GM18502 (cell line): Measurements from ENCODE around the gene CARD14.

ENCODE experiments used
- ATAC-seq: cut with Tn5 transposase; IDR thresholded peaks from one replicate; pipeline ENCODE4 v1.9.1; 2021; ENCODE audit warnings: mild to moderate bottlenecking; ENCODE audit not compliant: unreplicated experiment, poor library complexity

The CARD14 gene

DNA sequence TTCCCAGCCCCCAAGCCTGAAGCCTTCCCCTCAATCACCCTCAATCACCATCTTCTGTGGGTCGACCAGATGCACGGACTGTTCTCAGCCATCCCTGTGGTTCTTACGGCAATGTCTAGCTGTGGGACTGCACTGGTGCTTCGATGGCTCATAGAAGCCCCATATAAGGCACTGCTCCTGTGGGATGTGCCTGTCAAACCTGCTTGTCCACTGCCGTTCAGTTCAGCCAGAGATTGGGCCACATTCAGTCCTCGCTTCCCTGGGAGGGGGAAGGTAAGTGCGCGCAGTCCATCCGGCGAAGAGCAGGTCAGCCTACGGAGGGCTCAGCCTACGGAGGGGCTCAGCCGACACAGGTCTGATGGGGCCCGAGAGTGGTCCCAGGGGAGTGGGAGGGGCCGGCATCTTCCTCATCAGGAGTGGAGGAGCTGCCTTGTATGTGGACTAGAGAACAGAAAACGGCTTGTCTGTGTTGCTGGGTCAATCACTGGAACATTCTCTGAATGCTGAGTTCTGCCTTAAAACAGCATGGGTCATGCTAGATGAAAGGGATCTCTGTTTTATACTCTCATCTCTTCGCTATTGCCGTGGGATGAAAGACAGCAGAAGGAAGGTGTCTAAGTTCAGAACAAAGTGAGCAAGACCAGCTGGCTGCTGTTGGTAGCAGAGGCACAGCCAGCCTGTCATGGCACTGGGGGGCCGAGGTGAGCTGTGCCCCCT is at the start of gene CARD14:
TSS of gene CARD14 (plus strand) at position 247 of the 717 bp plus-strand sequence. CDS start 11,409 bp downstream, outside the sequence.
- no peak for ATAC-seq

DNA sequence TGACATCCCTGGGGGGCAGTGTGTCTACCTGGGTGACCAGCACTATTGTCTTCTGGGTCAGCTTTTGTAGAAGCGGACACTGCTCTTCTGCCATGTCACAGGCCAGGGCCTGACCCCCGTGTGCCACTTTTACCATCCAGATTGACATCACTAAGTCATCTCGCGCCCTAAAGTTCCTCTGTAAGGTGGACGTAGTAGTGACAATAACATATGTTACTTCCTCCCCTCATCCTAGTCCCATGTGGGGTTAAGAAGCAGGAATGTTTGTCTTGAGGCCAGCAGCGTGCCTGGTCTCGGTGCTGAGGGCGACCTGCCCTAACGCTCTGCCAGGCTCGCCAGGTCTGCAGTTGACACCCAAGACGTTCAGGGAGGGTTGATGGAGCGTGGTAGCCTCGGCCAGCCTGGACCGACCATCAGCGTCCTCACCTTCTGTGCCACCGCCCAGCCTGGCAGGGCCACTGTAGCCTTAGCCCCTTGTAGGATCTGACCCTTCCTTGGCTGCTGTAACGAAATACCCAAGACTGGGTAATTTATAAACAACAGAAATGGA is 47.7 kb upstream of the CARD14 start:
- ATAC-seq = no peak

DNA sequence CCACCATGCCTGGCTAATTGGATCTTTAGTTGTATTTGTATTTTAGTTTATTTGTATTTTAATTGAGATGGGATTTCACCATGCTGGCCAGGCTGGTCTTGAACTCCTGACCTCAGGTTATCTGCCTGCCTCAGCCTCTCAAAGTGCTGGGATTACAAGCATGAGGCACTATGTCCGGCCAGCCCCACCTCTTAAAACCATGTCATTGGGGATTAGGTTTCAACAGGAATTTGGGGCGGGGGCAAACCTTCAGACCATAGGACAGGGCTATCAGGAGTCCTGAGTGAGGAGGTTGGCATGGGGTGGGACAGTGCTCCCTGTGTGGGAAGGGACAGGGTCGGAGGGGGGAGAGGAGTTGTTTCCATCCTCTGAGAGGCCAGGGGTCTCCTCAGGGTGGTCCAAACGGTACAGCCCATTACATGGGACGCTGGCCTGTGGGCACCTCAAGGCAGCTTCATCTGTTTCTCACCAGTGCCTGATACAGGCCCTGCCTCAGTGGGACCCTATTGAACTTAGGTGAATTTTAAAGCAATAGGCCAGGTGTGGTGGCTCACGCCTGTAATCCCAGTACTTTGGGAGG is 46.8 kb upstream of the CARD14 start:
- ATAC-seq = no peak

DNA sequence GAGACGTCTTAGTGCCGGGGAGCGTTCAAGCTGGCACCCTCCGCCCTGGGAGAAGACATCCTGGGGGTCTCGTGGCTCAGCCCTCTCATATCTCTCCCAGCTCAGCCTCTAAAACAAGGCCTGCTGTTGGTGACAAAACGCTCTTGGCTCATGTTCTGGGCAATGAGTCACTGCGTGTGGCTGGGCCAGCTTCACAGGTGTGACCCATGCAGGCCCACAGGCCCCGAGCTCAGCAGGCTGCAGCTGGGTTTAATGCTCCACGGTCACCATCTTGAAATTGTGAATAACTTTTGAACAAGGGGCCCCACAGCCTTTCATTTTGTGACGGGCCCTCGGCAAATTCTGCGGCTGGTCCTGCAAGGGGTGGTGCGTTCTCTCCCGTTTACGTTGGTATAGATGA is 46.0 kb upstream of the CARD14 start:
- no peak for ATAC-seq

DNA sequence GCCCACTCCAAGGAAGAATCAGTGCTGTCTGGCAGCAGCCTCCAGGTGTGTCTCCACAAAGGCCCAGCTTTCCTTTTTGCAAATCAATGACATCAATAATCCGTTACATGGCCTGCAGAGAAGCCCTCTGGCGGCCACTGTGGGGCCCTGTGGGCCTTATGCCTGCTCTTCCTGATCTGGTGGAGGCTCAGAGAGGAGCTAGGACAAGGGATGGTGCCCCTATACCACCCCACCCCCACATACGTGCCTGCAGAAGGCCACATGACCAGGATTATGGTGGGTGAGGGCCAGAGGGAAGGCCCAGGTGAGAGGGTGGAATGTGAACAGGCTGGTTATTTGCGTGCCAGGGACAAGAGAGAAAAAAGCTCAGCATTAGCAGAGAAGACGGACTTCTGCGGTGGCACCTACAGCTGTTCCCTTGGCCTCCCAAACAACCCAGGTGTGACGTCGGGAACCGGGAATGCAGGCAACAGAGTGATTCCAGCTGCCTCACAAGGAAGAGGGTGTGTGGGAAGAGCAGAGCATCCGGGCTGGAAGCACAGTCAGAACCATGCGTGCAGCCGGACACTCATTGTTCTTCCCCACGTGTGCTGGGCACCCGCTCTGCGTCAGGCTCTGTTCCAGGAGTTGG is 45.4 kb upstream of the CARD14 start:
- ATAC-seq = no peak

DNA sequence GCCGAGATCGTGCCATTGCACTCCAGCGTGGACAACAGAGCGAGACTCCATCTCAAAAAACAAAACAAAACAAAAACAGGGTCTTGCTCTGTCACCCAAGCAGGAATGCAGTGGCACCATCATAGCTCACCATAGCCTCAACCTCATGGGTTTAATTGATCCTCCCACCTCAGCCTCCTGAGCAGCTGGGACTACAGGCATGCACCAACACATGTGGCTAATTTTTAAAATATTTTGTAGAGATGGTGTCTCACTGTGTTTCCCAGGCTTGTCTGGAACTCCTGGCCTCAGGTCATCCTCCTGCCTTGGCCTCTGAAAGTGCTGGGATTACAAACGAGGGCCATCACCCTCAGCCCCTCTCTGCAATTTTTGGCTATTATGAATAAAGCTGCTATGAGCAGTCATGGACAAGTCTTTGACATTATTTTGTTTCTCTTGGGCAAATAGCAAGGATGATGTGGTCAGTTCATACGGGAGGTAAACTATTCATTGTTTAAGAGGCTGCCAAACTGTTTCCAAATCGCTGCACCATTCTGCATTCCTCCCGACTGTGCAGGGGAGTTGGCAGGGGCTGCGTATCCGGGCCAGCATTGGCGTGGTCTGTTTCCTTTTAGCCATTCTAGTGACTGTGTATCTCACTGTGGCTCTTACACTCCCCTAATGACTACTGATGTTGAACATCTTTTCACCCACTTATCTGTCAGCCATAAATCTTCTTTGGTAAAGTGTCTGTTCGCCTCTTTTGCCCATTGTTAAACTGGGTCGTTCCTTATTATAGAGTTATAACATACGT is 44.0 kb upstream of the CARD14 start:
- no peak for ATAC-seq

DNA sequence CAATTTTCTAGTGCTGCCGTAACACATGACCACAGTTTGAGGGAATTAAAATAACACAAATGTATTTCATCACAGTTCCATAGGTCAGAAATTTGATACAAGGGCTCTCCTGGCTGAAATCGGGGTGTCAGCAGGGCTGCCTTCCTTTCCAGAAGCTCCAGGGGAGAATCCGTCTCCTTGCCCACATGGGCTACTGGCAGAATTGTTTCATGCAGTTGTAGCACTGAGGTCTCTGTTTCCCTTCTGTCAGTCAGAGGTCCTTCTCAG is 43.4 kb upstream of the CARD14 start:
- no peak for ATAC-seq

DNA sequence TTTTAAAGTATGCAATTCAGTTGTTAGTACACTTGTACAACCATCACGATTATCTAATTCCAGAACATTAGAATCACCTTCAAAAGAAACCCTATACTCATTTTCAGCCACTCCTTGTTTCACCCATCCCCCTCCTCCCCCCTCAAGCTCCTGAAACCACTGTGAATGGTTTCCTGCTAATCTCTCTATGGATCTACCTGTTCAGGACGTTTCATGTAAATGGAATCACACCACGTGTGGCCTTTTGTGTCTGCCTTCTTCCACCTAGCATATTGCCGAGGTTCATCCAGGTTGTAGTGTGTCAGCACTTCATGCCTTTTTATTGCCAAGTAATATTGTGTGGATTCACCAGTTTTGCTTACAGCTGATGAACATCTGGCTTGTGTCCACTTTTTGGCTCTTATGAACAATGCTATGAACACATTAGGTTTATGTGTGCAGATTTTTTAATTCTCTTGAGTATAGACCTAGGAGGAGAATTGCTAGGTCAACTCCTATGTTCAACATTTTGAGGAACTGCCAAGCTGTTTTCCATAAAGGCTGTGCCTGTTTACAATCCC is 40.7 kb upstream of the CARD14 start:
- no peak for ATAC-seq

DNA sequence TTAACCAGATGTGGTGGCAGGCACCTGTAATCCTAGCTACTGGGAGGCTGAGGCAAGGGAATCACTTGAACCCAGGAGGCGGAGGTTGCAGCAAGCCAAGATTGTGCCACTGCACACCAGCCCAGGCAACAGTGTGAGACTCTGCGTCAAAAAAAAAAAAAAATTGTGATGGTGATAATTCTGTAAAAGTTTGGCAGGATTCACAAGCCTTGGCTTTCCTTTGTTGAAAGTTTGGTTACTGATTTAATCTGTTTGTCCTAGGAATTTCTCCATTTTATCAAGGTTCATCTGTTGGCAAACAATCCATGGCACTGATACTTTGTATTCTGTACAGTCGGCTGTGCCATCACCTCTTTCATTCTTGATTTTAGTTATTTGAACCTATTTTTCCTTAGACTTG is 38.8 kb upstream of the CARD14 start:
- no peak for ATAC-seq

DNA sequence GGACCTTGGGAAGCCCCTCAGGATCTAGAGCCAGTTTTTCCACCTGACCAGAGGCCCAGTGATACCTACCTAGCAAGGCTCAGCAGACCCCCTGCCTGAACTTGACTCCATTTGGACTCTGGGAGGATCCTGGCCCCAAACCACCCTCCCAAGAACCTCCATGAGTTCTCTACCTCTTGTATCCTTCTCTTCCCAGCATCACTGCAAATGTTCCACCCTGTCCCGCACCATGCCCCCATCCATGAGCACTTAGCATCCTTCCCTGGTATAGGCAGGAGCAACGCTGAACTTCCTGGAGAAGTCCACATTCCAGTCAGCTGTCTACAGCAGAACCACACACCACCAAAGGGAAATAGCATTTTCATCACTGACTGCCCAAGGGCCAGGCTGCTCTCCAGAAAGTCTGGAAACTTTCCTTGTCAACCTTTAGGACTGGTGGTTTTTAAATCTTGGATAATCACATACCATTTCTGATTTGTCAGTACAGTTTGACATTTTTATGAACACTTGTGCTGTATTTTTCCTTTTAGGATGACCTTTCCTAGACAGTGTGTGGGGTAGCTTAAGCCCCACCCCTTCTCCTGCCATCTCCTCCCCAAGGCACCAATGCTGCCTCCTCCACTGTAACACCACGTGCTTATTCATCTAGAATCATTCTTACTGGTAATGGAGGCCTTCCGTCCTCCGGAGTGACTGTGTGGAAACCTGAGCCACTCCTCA is 36.8 kb upstream of the CARD14 start:
- ATAC-seq = no peak

DNA sequence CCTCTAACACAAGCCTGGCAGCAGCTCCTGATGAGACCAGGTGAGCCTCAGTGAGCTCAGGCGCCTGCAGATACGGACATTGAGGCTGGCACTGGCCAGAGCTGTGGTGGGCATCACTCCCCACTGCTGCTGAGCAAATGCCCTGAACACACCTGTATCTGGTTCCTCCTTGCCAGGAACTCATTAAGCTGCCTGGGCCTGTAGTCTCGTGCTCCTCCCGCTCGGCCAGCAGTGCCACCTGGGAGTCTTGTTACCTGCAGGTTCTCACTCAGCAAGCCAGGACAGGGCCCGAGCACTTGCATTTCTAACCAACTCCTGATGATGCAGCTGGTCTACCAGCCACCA is 36.2 kb upstream of the CARD14 start:
- ATAC-seq = no peak

DNA sequence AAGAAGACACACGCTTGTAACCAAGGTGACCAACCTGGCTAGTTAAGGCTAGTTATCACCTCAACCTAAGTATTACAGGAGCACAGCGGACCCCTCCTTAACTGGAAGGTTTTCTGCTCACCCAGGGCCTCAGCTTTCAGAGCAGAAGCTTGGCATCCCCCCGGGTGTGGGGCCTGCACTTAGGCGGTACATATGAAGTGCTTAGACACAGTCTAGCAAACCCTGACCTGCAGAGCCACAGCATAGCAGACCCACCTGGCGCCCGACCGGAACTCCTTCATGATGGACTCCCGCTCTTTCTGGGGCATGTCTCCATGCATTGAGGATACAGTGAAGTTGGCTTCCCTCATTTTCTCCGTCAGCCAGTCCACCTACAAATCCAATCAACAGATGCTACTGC is 32.7 kb upstream of the CARD14 start:
- ATAC-seq = no peak

DNA sequence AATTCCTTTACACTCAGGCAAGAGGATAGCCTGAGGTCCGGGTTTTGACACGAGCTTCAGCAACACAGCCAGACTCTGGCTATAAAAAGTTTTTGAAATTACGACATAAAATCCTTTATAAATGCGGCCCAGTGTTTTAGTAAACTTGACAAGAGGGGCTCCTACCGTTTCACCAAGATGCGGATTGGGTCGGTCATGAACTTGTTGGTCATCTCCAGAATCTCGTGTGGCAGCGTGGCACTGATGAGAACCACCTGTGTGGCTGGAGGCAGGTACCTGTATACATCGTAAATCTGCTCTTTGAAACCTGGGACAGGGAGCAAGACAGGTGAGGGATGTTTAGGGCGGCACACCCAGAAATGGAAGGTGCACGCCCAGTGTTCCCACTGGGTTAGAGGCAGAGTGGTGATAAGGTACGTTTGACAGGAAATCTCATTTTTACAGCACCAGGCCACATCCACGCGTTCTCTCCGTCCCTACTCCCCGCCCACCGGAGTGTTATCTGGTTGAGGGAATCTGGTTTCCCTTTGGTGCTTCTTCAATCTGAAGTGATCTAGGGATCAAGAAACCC is 30.9 kb upstream of the CARD14 start:
- ATAC-seq = no peak

DNA sequence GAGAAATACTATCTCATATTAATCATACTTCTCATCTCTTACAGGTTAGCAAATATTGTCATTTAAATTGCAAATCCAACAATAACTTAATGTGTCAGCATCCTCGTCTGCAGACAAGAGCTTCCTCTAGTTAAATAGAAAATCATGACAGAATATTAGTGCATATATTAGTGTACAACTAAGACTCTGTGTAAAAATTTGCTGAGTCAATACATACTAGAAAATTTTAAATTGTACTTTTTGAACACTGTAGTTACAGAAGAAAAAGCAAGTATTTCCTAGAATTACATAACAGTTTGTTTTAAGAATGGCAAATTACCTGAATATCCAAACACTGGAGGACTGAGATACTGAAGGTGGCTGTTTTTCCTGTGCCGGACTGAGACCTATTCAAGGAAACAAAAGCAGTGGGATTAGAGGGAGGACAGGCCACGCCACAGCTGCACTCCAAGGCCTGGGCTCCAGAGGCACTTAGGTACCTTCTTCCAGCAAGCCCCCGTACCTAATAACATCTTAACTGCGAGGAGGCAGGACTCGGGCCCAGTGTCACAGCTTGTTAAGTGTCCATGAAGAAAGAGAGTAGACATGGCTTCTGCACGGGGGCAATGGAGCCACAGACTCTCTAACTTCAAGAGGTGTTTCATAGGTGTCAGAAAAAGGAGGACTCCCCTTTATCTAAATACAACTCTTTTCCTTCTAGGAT is 28.2 kb upstream of the CARD14 start:
- no peak for ATAC-seq

DNA sequence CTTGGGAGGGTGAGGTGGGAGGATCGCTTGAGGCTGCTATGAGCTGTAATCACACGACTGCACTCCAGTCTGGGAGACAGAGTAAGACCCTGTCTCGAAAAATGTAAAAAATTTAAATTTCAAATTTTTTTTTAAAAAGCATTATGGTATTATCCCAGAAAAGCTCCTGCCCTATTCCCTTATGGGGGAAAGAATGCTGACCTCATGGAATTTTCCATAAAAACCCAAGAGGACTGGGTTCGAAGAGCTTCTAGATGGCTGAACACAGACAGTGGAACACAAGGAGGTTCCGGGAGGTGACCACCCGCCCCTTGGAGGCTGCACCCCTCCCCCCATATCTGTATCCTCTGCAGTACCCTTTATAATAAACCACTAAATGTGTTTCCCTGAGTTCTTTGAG is 26.9 kb upstream of the CARD14 start:
- ATAC-seq = no peak

DNA sequence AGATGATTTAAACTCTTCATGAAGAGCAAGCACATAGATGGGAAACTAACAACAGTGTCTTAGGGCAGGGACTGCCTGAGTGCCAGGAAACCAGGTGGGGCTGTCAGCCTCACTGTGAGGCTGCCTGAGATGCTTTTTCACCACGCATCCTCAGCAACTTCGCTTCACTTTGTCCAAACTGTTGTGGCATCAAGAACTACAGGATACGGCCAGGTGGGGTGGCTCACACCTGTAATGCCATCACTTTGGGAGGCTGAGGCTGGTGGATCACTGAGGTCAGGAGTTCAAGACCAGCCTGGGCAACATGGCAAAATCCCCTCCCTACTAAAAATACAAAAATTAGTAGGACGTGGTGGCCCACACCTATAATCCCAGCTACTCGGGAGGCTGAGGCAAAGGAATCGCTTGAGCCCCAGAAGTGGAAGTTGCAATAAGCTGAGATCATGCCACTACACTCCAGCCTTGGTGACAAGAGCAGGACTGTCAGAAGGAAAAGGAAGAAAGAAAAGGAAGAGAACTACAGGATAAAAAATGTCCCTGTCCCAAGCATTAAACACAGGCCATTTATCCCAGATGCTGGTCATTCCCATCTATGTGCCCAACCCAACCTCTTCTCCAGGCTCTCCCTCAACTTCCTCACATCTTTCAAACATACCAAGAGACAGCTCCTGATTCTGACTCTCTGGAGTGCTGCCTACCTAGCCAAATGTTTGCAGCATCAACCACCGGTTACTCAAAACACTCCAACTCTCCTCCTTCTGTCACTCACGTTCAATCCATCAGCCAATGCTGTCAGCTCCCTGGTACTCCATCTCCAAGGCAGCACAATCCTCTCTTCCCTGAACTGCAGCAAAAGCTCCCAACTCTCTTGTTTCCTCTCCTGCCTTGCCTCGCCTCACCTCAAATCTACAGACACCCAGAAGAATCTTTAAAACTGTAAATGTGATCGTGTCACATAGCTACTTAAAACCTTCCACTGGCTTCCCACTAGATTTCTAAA is 24.5 kb upstream of the CARD14 start:
- ATAC-seq = no peak

DNA sequence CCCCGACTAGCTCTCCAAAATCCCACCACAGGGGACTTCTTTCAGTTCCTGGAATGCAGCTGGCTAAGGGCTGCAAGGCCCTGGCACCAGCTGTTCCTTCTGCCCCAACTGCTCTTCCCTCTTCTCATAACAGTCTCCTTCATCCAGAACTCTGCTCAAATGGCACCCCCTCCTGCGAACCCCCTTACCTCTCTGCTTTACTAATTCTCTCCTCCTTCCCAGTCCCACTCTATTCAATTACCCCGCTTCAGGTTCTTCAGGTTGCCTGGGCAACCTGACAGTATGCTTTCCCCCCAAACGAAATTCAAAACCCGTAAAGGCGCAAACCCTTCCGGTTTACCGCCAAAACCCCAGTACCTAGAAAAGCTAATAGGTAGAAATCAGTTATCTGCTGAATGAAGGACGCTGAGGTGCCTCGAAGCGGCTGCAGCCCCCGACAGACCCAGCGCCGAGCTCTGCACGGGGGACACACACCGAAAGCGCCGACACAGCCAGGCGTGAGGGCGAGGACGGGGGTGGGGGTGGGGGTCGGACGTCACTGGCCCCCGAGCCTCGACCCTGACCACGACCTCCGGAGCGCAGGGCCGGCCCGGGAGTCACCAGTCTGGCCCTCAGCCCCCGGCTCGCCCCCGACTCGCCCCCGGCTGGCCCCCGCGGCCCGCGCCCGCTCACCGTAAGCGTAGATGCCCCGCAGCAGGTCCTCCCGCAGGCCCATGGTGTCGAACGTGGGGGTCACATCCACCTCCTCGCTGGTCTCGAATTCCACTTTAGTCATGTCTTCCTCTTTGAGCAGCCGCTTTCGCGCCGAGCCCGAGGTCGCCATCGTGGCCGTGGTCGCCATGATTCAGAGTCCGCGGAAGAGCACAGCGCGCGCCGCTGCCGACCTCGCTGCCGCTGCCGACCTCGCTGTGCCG is 23.5 kb upstream of the CARD14 start:
- peak; percentile 22 for ATAC-seq
